GM12892 (cell line): ENCODE data around the gene SMIM24.

ENCODE experiments used
- POLR2A ChIP-seq: IDR thresholded peaks from 2 replicates; pipeline ENCODE4 v1.6.1; 2011; ENCODE audit warnings: low read depth, low read length, control low read depth
- POLR2AphosphoS5 ChIP-seq: IDR thresholded peaks from 2 replicates; pipeline ENCODE4 v1.6.1; 2011; ENCODE audit warnings: low read depth, low read length, control low read depth
- TAF1 ChIP-seq: IDR thresholded peaks from 2 replicates; pipeline ENCODE4 v1.6.1; 2011; ENCODE audit warnings: low read depth, mild to moderate bottlenecking, control low read depth, low read length, borderline replicate concordance

GRCh38 chr19:3497757-3498520, 17.6 kb upstream of the SMIM24 start:
- no peak for TF ChIP-seq POLR2AphosphoS5
- no peak for TF ChIP-seq POLR2A
- TF ChIP-seq TAF1, result no peak
